GM18861 (cell line): Measurements from ENCODE around the gene CCL23.
"Not testable (repeated sequence)": the region's sequence is repeated elsewhere in the genome, so short reads cannot be mapped to it uniquely, and the experiment has no call there.

Experiments used
- ATAC-seq: cut with Tn5 transposase; IDR thresholded peaks from one replicate; pipeline ENCODE4 v1.9.1; 2021; ENCODE audit not compliant: unreplicated experiment

The CCL23 gene

GRCh38 chr17:36004594-36005108, 13.1 kb downstream of the CCL23 start:
- no peak for ATAC-seq

- no peak for ATAC-seq
Observed at GRCh38 chr17:36002631-36003030, 15.1 kb downstream of the CCL23 start.

DNA sequence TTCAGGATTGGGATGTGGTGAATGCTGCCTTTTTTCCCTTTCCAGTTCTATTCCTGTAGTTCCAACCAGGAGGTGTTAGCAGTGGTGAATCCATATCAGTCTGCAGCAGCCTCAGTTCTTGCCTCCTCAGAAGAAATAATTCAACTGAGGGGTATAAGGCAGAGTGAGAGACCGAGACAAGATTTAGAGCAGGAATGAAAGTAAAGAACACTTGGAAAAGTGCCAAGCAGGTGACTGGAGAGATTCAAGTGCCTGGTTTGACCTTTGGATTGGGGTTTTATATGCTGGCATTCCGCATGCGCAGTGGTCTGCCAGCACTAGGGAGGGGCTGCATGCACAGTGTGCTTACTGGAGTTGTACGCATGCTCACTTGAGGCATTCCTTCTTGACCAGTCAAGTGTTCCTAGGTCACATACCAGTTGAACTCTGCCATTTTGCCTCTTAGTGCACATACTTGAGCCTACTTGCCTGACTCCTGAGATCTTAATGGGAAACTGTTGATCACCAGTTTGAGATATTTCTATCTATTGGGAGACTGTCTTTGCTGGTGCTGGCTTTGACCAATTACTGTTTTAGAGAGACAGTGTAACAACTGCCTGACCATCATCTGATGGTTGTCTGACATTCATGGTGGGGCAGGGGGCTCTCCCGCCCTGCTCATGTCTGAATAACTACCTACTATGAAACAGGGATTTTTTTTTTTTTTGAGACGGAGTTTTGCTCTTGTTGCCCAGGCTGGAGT, 15.7 kb downstream of the CCL23 start:
- ATAC-seq, result no peak

DNA sequence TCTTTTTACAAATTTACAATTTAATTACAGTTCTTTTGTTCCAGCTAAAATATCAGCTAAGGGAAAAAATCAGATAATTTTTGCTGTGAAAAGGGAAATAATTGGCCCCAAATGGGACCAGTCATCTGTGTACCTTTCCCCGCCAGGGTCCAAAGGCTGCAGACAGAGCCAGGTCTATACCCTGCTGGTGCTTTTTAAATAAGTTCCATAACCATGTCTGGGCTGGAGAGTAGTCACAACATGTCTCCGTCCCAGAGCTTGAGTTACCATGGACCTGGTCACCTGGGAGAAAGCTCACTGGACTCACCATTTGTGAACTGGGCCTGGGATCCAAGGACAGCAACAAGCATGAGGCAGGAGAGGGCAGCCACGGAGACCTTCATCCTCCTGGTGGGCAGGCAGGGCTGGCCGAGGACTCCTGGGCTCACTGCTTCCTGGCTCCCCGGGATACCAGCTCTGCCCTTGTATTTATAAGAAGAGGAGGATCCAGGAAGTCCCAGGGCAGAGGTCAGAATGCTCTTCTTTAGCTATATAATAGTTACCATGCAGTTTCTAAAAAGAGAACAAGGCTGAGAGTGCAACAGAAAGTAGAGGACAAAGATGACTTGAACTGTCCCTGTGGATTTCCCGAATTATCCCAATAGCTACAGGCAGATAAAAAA, 16.5 kb downstream of the CCL23 start, which contains the start of gene CCL15:
Gene CCL15 (minus strand): TSS at position 444 of the 662 bp plus-strand sequence. CDS start 61 bp downstream, at position 383.
- no peak for ATAC-seq

DNA sequence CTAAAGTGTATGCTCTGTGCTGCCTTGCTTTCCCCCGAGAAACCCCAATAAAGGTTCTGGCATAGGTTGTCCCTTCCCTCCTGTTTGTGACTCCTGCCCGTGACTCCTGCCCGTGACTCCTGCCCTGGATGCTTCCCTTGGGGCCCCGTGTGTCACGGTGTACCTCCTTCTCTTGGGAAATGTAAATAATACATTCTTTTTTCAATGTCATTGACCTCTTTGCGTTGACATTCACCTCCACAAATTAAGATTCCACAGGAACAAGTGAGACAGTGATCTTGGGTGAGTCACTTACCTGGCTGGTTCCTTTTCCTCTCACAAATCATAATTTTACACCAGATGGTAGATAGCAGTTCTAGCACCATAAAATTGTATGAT, 17.1 kb downstream of the CCL23 start:
- no peak for ATAC-seq

DNA sequence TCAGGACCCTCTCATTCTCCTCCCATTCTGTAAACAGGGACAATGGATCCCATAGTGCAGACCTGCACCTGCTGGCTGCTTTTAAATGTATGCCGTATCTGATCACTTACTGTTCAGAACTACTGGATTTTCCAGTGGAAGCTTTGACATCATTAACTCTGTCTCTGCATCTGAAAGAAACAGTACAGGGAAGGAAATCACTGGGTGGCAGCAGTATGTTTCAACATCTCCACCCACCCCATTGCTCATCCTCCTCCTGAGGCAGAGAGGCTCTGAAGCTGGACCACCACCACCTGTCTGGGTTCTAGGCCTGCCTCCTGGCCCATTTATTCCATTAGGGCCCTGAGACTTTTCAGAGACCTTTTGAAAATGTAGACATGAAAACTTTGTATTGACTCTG, 19.0 kb downstream of the CCL23 start:
- no peak for ATAC-seq

DNA sequence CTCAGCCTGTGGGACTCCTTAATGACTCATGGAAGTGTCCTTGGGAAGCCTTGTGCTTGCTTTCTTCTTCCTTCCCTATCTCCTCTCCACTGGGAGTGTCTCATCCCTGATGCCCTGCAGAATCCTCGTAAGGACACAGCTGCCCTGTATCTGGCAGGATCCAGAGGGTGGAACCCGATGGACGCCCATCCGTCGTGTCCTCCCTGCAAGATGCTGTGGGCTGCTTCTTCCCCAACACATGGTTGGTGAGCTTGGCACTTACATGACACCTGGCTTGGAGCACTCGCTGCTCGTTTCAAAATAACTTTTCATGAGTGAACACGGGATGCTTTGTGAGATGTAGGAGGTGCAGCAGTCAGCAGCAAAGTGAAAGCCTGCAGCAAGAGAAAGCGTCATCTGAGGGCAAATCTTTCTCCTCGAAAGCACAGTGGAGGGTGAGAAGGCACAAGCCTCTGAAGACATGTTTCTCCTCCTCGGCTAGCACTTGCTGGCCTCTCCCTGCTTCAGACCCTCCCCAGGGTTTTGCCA, 19.7 kb downstream of the CCL23 start:
- no peak for ATAC-seq

DNA sequence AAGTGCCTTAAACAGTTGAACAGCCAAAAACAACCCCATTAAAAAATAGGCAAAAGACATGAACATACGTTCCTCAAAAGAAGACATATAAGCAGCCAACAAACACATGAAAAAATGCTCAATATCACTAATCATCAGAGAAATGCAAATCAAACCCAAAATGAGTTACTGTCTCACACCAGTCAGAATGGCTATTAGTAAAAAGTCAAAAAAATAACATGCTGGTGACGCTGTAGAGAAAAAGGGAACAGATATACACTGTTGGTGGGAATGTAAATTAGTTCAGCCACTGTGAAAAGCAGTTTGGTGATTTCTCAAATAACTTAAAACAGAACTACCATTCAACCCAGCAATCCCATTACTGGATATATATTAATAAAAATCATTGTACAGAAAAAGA, 22.4 kb downstream of the CCL23 start:
- ATAC-seq, result not testable (repeated sequence)

DNA sequence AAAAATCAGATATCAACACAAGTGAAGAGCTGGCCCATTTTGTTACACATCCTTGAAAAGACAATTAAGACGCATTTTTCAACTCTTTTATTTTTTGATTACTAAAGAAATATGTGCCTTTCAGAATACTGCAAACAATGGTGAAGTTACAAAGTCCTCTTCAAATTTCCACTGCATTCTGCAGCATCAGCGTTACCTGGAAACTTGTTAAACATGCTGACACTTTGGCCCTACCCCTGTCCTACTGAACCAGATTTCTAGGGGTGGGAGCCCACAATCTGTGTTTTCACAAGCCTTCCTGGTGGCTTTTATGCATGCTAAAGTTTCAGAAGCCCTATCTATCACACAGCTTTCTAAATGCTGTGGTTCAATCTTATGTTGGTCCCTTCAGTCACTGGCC, 26.7 kb downstream of the CCL23 start:
- ATAC-seq, result no peak

DNA sequence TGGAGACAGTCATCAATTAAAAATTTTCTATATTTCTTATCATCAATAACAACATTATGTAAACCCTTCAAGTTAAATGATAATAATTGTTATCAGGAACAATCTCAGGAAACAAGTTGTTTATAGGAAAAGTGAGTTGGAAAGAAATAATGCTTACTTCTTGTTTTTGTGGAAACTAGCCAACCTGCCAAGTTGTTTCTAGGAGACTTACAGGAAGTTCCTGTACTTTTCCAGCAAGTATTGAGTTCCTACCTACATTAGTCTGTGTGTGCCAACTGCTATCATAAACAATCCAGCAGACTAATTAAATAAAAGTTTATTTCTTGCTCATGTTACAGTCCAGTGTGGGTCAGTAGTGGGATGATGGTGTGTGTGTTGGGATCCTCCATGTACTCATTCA, 29.6 kb downstream of the CCL23 start:
- no peak for ATAC-seq

GRCh38 chr17:35986643-35987042, 31.1 kb downstream of the CCL23 start, which contains the start of gene CCL14:
Gene CCL14, minus strand, starts transcription at chr17:35986729. Its CDS starts 80 bp downstream, at chr17:35986649.
- no peak for ATAC-seq

DNA sequence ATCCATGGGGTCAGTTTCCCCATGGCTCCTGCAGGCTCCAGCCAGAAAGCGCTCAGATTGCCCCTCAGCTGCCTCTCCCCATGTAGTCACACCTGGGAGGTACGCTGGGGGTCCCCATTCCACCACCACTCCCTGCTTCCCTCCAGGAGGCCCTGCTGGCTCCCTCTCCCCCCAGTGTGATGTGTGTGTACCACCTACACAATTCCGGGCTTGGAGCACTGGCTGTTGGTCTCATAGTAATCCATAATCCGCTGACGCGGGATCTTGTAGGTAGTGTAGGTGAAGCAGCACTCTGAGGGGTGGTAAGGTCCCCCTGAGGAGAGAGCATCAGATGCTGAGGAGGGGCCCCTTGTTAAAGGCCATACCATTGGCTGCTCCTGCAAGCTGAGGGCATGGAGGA, 33.6 kb downstream of the CCL23 start:
- no peak for ATAC-seq

- no peak for ATAC-seq
Observed at GRCh38 chr17:35982409-35983191, 35.2 kb downstream of the CCL23 start.

- ATAC-seq, result no peak
Observed at GRCh38 chr17:35981908-35982330, 35.9 kb downstream of the CCL23 start.

GRCh38 chr17:35981246-35981645, 36.5 kb downstream of the CCL23 start, which contains the start of gene CCL16:
Gene CCL16, minus strand, starts transcription at chr17:35981497. Its CDS starts 77 bp downstream, at chr17:35981420.
- ATAC-seq, result no peak

DNA sequence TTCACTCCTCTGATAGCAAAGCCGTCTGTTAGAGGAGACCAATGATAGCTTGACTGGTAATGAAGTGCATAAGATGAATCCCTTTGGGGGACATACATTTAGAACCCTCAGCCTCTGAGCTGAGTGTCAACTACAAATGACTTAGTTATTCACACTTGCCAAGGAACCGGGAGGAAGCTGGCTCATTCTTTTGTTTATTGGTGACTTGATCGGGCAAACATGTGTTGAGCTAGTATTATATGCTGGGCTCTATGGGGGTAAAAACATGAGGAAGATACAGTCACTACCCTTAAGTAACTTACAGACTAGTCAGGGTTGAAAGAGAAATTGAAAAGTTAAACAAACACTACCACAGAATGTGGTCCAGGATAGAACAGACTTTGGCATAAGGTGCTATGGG, 39.4 kb downstream of the CCL23 start:
- no peak for ATAC-seq

- ATAC-seq, result no peak
Observed at GRCh38 chr17:35977509-35977908, 40.3 kb downstream of the CCL23 start.

- ATAC-seq, result no peak
Observed at GRCh38 chr17:35973333-35974260, 44.2 kb downstream of the CCL23 start.

- ATAC-seq, result no peak
Observed at GRCh38 chr17:35972945-35973332, 44.8 kb downstream of the CCL23 start.

DNA sequence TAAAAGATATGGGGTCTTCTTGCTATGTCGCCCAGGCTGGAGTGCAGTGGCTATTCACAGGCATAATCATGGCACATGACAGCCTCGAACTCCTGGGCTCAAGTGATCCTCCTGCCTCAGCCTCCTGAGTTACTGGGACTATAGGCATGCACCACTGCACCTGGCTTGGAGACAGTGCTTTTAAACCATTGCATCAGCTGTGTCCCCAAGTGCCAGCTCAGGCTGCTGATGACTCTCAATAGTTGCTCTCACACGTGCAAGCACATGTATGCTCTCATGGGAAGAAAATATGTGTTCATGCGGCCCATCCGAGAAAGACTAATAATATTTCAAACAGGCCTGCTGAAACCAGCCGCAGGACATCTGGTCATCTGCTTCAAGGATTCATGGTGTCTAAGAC, 45.2 kb downstream of the CCL23 start:
- no peak for ATAC-seq
